Activated T-helper 17 cell treated with anti-CD3 and anti-CD28 coated beads, Interleukin-2, amount 50 U/mL, for 72 hours (primary cell): ENCODE measurements around the gene SLC16A14. TPM values are rescaled to one million over a fixed set of nuclear protein-coding genes. Genes with fewer than 3 reads are reported as not detected.
"Not testable (repeated sequence)": the region's sequence is repeated elsewhere in the genome, so short reads cannot be mapped to it uniquely, and the experiment has no call there.

Experiments
- ATAC-seq: fragments of 150-1000 bp; cut with Tn5 transposase; replicated peaks from 2 replicates; pipeline ENCODE4 v1.10.0; 2021; ENCODE audit warnings: mild to moderate bottlenecking, moderate library complexity
- H3K27ac Mint-ChIP-seq: one replicate; pipeline ENCODE4 v1.8.0; 2022; ENCODE audit warnings: mixed read lengths
- H3K27me3 Mint-ChIP-seq: one replicate; pipeline ENCODE4 v1.8.0; 2022; ENCODE audit warnings: mixed read lengths
- H3K36me3 Mint-ChIP-seq: one replicate; pipeline ENCODE4 v1.8.0; 2022; ENCODE audit warnings: low read depth, mild to moderate bottlenecking, mixed read lengths
- H3K4me1 Mint-ChIP-seq: one replicate; pipeline ENCODE4 v1.8.0; 2022; ENCODE audit warnings: mixed read lengths
- H3K4me3 Mint-ChIP-seq: one replicate; pipeline ENCODE4 v1.8.0; 2022; ENCODE audit warnings: mild to moderate bottlenecking, mixed read lengths
- H3K9me3 Mint-ChIP-seq: one replicate; pipeline ENCODE4 v1.8.0; 2022; ENCODE audit warnings: mixed read lengths
- total RNA-seq, 2 donors: library from RNA; stranded (reverse); gene quantifications; one replicate each; pipeline ENCODE4 v1.2.3, GENCODE V29; 2022

Gene SLC16A14, protein sequence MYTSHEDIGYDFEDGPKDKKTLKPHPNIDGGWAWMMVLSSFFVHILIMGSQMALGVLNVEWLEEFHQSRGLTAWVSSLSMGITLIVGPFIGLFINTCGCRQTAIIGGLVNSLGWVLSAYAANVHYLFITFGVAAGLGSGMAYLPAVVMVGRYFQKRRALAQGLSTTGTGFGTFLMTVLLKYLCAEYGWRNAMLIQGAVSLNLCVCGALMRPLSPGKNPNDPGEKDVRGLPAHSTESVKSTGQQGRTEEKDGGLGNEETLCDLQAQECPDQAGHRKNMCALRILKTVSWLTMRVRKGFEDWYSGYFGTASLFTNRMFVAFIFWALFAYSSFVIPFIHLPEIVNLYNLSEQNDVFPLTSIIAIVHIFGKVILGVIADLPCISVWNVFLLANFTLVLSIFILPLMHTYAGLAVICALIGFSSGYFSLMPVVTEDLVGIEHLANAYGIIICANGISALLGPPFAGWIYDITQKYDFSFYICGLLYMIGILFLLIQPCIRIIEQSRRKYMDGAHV
- not detected for total RNA-seq

GRCh38 chr2:230068651-230069055 lies at the start of gene SLC16A14:
Gene SLC16A14 (minus strand): TSS chr2:230068924. CDS start chr2:230059352, 9,572 bp downstream.
- Mint-ChIP-seq H3K27me3 (peaks cover 26% of the 10 kb centered on the region), H3K4me3 (peak within 1 kb of the TSS; percentile 76), H3K36me3 (no peaks in the 10 kb centered on the region), H3K27ac (no peak within 1 kb of the TSS), H3K9me3 (peaks cover 2% of the 10 kb centered on the region), H3K4me1 (peaks cover 5% of the 10 kb centered on the region)
- ATAC-seq, result no peak

GRCh38 chr2:230106771-230107170 lies 38.0 kb upstream of the SLC16A14 start:
- Mint-ChIP-seq H3K27ac (no peak overlapping the region), H3K36me3 (no peaks in the 10 kb centered on the region), H3K4me1 (no peaks in the 10 kb centered on the region), H3K4me3 (no peak overlapping the region), H3K9me3 (peaks cover 25% of the 10 kb centered on the region), H3K27me3 (peaks cover 25% of the 10 kb centered on the region)
- ATAC-seq, result no peak

DNA sequence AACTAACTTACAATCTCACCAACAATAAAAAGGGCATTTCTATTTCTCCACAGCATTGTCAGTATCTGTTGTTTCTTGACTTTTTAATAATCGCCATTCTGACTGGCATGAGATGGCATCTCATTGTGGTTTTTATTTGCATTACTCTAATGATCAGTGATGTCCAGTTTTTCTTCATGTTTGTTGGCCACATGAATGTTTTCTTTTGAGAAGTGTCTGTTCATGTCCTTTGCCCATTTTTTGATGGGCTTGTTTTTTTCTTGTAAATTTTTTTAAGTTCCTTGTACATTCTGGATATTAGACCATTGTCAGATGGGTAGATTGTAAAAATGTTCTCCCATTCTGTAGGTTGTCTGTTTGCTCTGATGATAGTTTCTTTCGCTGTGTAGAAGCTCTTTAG lies 33.2 kb upstream of the SLC16A14 start:
- not testable (repeated sequence) for H3K4me3 Mint-ChIP-seq, H3K27ac Mint-ChIP-seq, ATAC-seq, H3K4me1 Mint-ChIP-seq, H3K36me3 Mint-ChIP-seq
- H3K9me3 Mint-ChIP-seq, result peaks cover 22% of the 10 kb centered on the region
- H3K27me3 Mint-ChIP-seq, result peaks cover 21% of the 10 kb centered on the region

DNA sequence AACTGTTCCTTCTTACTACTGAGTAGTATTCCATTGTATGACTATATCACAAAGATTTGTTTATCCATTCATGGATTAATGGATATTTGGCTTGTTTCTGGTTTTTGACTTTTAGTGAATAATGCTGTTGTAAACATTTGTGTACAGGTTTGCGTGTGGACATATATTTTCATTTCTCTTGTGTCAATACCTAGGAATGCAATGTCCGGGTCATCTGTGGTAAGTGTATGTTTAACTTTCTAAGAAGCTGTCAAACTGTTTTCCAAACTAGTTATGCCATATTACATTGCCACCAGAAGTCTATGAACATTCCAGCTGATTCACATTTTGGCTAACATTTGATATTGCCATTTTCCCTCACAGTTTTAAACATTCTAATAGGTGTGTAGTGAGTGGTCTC lies 29.1 kb upstream of the SLC16A14 start:
- H3K36me3 Mint-ChIP-seq, result no peaks in the 10 kb centered on the region
- H3K4me3 Mint-ChIP-seq, result no peak overlapping the region
- H3K27me3 Mint-ChIP-seq, result peaks cover 7% of the 10 kb centered on the region
- no peaks in the 10 kb centered on the region for H3K4me1 Mint-ChIP-seq
- no peak overlapping the region for H3K27ac Mint-ChIP-seq
- ATAC-seq, result no peak
- peaks cover 9% of the 10 kb centered on the region for H3K9me3 Mint-ChIP-seq

GRCh38 chr2:230097424-230097823 lies 28.7 kb upstream of the SLC16A14 start:
- no peak overlapping the region for H3K4me3 Mint-ChIP-seq
- peaks cover 8% of the 10 kb centered on the region for H3K9me3 Mint-ChIP-seq
- H3K36me3 Mint-ChIP-seq, result no peaks in the 10 kb centered on the region

GRCh38 chr2:230090967-230091366 lies 22.2 kb upstream of the SLC16A14 start:
- H3K27ac Mint-ChIP-seq, result no peak overlapping the region
- H3K4me1 Mint-ChIP-seq, result no peaks in the 10 kb centered on the region
- H3K9me3 Mint-ChIP-seq, result no peaks in the 10 kb centered on the region
- H3K4me3 Mint-ChIP-seq, result no peak overlapping the region
- ATAC-seq, result no peak
- peaks cover 14% of the 10 kb centered on the region for H3K27me3 Mint-ChIP-seq
- H3K36me3 Mint-ChIP-seq, result no peaks in the 10 kb centered on the region

More at GRCh38 chr2:230097424-230097823, 28.7 kb upstream of the SLC16A14 start:
- ATAC-seq, result no peak
- Mint-ChIP-seq H3K4me1 (no peaks in the 10 kb centered on the region), H3K27me3 (peaks cover 6% of the 10 kb centered on the region), H3K27ac (no peak overlapping the region)

- Mint-ChIP-seq H3K4me3 (no peak overlapping the region), H3K27ac (no peak overlapping the region), H3K4me1 (no peaks in the 10 kb centered on the region), H3K9me3 (no peaks in the 10 kb centered on the region), H3K36me3 (no peaks in the 10 kb centered on the region), H3K27me3 (peaks cover 6% of the 10 kb centered on the region)
- ATAC-seq, result no peak
These were observed 16.5 kb upstream of the SLC16A14 start for GRCh38 chr2:230085201-230085600.

DNA sequence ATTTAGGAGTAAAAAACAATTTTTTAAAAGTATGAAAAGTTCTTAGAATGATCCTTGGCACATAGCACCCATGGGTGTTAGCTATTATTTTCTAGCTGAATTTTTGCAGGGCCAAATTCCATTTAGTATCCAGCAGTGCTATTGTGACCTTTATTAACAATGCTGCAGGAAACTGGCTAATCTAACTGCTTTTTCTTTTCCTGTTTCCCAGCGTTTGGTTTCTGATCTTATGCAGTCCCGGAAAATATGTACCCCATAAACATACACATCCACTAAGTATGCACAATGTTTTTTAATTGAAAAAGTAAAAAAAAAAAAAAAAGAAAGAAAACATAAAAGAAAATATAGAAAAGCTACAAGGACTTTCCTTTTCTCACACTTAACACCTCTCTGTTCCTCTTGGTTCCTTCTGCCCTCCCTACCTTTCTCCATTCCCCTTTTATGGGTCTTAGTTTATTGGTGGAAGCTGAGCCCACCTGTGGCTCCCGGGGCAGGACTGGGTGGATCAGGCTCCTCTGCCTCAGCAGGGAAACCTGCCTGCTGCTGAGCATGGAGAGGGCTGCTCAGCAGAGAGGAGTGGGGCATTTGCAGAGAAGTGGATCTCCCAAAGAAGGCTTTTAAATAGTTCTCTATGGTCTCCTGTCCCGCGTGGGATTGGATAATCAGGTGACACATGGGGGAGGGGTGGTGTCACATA lies 9.3 kb upstream of the SLC16A14 start:
- H3K9me3 Mint-ChIP-seq, result peaks cover 4% of the 10 kb centered on the region
- no peak overlapping the region for H3K4me3 Mint-ChIP-seq
- no peaks in the 10 kb centered on the region for H3K36me3 Mint-ChIP-seq
- no peak overlapping the region for H3K27ac Mint-ChIP-seq
- ATAC-seq, result no peak
- H3K4me1 Mint-ChIP-seq, result no peaks in the 10 kb centered on the region
- no peaks in the 10 kb centered on the region for H3K27me3 Mint-ChIP-seq

DNA sequence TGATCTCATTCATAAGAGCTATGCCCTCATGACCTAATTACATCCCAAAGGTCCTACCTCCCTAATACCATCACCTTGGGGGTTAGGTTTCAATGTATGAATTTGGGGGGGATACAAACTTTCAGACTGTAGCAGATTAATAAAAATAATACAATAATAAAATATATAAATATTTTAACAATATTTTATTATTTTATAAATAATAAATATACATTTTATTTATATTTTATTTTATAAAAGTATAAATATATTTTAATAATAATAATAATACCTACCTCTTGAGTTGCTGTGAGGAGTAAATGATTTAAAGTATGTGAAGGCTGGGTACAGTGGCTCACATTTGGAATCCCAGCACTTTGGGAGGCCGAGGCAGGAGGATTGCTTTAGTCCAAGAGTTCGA lies 8.1 kb upstream of the SLC16A14 start:
- no peak overlapping the region for H3K27ac Mint-ChIP-seq
- no peak for ATAC-seq
- no peaks in the 10 kb centered on the region for H3K4me1 Mint-ChIP-seq
- no peaks in the 10 kb centered on the region for H3K36me3 Mint-ChIP-seq
- H3K9me3 Mint-ChIP-seq, result peaks cover 4% of the 10 kb centered on the region
- H3K27me3 Mint-ChIP-seq, result no peaks in the 10 kb centered on the region
- no peak overlapping the region for H3K4me3 Mint-ChIP-seq

GRCh38 chr2:230075988-230076631 lies 7.4 kb upstream of the SLC16A14 start:
- Mint-ChIP-seq H3K9me3 (peaks cover 4% of the 10 kb centered on the region), H3K27me3 (no peaks in the 10 kb centered on the region), H3K27ac (no peak overlapping the region), H3K36me3 (no peaks in the 10 kb centered on the region), H3K4me3 (no peak overlapping the region), H3K4me1 (no peaks in the 10 kb centered on the region)
- no peak for ATAC-seq

DNA sequence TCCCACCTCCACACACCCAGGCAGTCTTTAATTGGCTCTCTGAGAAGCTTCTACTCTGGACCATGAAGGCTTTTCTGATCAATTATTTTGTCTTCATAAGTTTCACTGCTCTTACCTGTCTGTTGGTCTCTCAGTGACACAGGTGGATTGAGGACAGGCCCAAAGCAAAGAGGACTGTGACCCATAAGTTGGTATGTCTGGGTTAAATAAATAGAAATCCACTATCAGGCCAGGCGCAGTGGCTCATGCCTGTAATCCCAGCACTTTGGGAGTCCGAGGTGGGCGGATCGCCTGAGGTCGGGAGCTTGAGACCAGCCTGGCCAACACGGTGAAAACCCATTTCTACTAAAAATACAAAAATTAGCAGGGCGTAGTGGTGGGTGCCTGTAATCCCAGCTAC lies 2.7 kb upstream of the SLC16A14 start:
- Mint-ChIP-seq H3K27me3 (peaks cover 21% of the 10 kb centered on the region), H3K27ac (no peak overlapping the region), H3K36me3 (no peaks in the 10 kb centered on the region), H3K9me3 (peaks cover 4% of the 10 kb centered on the region), H3K4me3 (no peak overlapping the region), H3K4me1 (peaks cover 5% of the 10 kb centered on the region)
- ATAC-seq, result no peak

GRCh38 chr2:230069402-230069801 lies 678 bp upstream of the SLC16A14 start:
- H3K36me3 Mint-ChIP-seq, result no peaks in the 10 kb centered on the region
- H3K27ac Mint-ChIP-seq, result no peak overlapping the region
- peaks cover 5% of the 10 kb centered on the region for H3K4me1 Mint-ChIP-seq
- no peak for ATAC-seq
- peaks cover 21% of the 10 kb centered on the region for H3K27me3 Mint-ChIP-seq
- H3K4me3 Mint-ChIP-seq, result peak overlapping the region; percentile 76
- H3K9me3 Mint-ChIP-seq, result peaks cover 4% of the 10 kb centered on the region

DNA sequence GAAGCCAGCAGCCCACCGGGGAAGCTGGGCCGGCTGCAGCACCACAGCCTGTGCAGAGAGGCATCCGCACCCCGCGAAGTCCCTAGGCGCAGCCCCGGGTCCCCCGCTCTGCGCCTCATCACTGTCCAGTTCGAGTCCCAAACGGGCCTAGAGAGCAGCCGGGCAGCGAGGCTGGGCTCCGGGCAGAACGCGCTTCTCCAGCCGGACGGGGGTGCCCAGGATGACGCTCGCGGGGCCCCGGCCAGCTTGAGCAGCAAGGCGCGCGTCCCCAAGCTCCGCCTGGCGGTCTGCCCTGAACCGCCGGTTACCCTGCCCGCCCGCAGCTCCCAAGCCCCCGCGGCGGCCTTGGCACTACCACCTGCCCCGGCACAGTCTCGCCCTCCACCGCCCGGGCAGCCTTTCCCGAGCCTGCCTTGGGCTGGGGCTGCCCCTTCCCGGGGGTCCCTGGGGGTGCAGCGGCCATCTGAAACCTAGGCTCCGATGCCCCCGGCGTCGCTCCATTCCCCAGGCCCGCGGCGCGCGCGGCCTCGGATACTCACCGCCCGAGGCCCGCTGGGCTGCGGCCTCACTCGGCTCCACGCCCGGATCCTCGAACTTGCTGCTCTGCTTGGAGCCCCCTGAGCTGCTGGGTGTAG lies 591 bp downstream of the SLC16A14 start:
- no peaks in the 10 kb centered on the region for H3K9me3 Mint-ChIP-seq
- peaks cover 5% of the 10 kb centered on the region for H3K4me1 Mint-ChIP-seq
- peak; percentile 38 for ATAC-seq
- peaks cover 29% of the 10 kb centered on the region for H3K27me3 Mint-ChIP-seq
- no peaks in the 10 kb centered on the region for H3K36me3 Mint-ChIP-seq
- peak overlapping the region; percentile 76 for H3K4me3 Mint-ChIP-seq
- no peak overlapping the region for H3K27ac Mint-ChIP-seq

DNA sequence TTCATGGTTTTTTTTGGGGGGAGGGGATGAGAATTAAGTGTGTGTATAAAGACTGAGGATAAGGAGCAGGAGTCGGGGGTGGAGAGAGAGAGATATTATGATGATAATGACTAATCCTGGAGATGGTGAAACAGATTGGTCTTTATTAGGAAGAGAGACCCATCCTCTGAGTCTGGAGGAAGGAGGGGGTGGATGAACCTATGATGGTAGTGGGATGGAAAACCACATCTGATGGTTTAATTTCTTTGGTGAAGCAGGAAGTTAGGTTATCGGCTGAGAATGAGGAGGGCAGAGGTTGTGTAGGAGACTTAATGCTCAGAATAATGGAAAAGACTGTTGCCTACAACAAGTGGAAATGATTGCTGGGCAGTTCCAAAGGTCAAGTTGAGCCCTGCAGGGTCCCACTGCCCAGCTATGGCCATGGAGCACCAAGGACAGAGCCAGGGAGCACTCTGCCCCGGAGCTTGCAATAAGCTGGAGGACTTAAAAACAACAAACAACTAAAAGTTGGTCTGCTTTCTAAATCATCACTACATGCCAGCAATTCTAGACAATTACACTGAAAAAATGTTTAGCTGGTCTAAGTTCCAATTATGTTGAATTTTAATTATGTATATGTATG lies 7.9 kb downstream of the SLC16A14 start:
- H3K9me3 Mint-ChIP-seq, result no peaks in the 10 kb centered on the region
- peaks cover 9% of the 10 kb centered on the region for H3K27me3 Mint-ChIP-seq
- H3K4me1 Mint-ChIP-seq, result no peaks in the 10 kb centered on the region
- no peak overlapping the region for H3K4me3 Mint-ChIP-seq
- no peaks in the 10 kb centered on the region for H3K36me3 Mint-ChIP-seq
- H3K27ac Mint-ChIP-seq, result no peak overlapping the region
- no peak for ATAC-seq
